Testis (tissue), 2 donors: ENCODE results near the gene ABTB2.

Experiments used
- POLR2A ChIP-seq: fragments of 450-650 bp; IDR thresholded peaks from one replicate; pipeline ENCODE4 v1.6.1; 2017; ENCODE audit warnings: antibody characterized with exemption, mild to moderate bottlenecking, moderate library complexity
- TF ChIP-seq, protein P1 (sequence below), 3 experiments: fragments of 450-650 bp in 2 of 3; fragments of 200-600 bp in 1 of 3; sonication (generic) in 1 of 3; IDR thresholded peaks; one replicate each; pipeline ENCODE4 v1.5.1; 2016 to 2019; ENCODE audit warnings: antibody characterized with exemption in 3 of 3, mild to moderate bottlenecking in 2 of 3, moderate library complexity in 1 of 3

DNA sequence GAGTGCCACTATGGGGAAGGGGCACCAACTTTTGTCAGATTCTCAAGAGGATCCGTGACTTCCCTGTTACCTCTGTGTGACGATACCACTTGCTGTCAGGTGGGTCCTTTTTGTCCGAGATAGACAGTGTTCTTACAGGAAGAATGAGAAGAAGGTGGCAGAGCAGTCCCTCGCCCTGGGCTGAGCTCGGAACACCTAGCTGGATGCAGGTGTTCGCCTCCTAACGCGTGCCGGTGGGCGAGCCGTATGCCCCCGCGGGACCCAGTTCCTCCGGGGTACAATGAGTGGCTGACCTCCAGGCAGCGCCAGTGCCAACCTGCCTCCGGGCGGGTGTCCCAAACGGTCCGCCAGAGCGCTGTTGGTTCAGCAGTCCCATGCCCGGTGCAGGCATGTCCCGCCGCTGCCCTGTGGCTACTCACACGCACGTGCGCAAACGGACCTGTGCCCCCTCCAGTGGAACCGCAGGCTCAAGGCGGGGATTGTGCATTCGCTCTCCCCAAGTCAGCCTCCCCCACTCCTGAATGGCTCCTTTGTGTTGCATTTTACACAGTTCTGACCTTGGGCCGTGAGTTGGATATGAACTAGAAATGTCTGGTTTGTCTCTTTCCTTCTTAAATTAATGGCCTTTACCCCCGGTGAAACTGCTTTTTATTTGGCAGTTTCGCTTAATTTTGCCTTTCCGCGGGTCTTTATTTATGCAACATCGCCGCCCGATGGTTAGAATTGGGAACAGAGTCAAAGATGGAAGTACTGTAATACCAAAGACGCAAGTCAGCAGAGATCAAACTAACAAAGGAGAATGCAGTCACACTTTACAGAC, 1.1 kb upstream of the ABTB2 start:
- TF ChIP-seq, protein P1, sequence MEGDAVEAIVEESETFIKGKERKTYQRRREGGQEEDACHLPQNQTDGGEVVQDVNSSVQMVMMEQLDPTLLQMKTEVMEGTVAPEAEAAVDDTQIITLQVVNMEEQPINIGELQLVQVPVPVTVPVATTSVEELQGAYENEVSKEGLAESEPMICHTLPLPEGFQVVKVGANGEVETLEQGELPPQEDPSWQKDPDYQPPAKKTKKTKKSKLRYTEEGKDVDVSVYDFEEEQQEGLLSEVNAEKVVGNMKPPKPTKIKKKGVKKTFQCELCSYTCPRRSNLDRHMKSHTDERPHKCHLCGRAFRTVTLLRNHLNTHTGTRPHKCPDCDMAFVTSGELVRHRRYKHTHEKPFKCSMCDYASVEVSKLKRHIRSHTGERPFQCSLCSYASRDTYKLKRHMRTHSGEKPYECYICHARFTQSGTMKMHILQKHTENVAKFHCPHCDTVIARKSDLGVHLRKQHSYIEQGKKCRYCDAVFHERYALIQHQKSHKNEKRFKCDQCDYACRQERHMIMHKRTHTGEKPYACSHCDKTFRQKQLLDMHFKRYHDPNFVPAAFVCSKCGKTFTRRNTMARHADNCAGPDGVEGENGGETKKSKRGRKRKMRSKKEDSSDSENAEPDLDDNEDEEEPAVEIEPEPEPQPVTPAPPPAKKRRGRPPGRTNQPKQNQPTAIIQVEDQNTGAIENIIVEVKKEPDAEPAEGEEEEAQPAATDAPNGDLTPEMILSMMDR (IDR thresholded peaks at IDR 0.05): peak in 2 of 3 experiments; percentile 91 to 93
- TF ChIP-seq POLR2A: no peak
